HL-60 (cell line): ENCODE results near the gene CLIC3.

Experiments
- CTCF ChIP-seq: IDR thresholded peaks from one replicate; pipeline ENCODE4 v1.5.1; 2011; ENCODE audit warnings: low read length, control low read depth, inconsistent platforms; ENCODE audit not compliant: insufficient read depth
- GABPA ChIP-seq: IDR thresholded peaks from 2 replicates; pipeline ENCODE4 v1.6.1; 2012; ENCODE audit warnings: low read depth
- POLR2AphosphoS5 ChIP-seq: IDR thresholded peaks from 2 replicates; pipeline ENCODE4 v1.6.1; 2012; ENCODE audit warnings: low read depth

GRCh38 chr9:137017071-137017470, 20.7 kb upstream of the CLIC3 start:
- TF ChIP-seq GABPA (no peak), CTCF (no peak), POLR2AphosphoS5 (no peak)
